ENCODE measurements around the gene ZP4.

The ZP4 gene

DNA sequence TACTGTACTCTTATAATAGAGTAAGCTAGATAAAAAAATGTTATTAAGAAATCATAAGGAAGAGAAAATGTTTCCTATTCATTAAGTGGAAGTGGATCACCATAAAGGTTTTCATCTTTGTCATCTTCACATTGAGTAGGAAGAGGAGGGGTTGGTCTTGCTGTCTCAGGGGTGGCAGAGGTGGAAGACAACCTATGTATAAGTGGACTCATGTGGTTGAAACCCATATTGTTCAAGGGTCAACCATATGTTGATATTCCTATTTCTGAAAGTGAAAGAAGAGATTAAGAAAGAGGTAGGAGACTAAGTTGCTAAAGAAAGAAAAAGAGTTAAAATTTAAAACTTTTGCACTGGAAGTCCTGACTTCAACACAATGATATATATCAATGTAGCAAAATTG, 4.9 kb upstream of the ZP4 start:
- no peak for DNase-seq (ENCODE audit: low spot score)
- TF ChIP-seq, protein P1, sequence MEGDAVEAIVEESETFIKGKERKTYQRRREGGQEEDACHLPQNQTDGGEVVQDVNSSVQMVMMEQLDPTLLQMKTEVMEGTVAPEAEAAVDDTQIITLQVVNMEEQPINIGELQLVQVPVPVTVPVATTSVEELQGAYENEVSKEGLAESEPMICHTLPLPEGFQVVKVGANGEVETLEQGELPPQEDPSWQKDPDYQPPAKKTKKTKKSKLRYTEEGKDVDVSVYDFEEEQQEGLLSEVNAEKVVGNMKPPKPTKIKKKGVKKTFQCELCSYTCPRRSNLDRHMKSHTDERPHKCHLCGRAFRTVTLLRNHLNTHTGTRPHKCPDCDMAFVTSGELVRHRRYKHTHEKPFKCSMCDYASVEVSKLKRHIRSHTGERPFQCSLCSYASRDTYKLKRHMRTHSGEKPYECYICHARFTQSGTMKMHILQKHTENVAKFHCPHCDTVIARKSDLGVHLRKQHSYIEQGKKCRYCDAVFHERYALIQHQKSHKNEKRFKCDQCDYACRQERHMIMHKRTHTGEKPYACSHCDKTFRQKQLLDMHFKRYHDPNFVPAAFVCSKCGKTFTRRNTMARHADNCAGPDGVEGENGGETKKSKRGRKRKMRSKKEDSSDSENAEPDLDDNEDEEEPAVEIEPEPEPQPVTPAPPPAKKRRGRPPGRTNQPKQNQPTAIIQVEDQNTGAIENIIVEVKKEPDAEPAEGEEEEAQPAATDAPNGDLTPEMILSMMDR (IDR thresholded peaks at IDR 0.05; ENCODE audit: extremely low read depth, insufficient read depth, missing control alignments): no peak
- in situ Hi-C loops (cut with MboI; ENCODE audit: low pct_unique_long_range_greater_than_20kb, low sequenced_read_pairs, unreplicated experiment): no loop called here

DNA sequence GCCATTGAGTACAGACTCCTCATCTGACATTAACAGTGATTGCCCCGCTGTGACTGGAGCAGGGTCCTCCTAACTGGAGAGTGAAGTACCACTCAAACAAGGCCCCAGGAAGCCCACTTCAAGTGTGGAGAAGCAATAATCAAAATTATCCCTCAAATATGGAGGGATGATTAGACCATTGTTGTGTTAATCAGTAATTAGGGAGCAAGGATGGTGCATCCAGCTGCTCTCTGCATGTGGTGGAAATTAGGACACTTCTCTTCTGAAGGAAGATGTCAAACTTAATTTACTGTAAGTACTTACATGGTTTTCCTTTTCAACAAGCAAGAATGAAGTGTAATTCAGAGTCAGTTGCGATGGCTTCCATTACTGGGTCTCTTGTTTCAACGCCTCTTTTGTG, 3.4 kb upstream of the ZP4 start:
- TF ChIP-seq, protein P1 (IDR thresholded peaks at IDR 0.05; ENCODE audit: extremely low read depth, insufficient read depth, missing control alignments): no peak
- in situ Hi-C loops (cut with MboI; ENCODE audit: low pct_unique_long_range_greater_than_20kb, low sequenced_read_pairs, unreplicated experiment): no loop called here
- no peak for DNase-seq (ENCODE audit: low spot score)

DNA sequence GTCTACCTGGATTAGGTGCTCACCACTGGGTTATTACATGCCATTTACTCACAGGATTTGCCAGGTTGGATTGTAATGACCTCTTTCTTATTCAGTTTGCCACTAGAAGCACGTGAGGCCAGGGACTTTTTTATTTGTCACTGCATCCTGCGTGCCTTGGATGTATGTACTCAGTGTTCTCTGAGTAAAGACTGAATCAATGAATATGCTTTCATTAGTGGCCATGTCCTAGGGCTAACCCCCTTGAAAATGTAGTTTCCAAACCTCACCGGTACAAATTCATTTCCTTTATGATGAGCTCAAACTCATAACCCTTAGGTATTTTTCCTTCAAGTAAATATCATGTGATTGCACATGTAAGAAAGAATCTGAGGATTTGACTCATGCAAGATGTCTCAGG, 1.3 kb upstream of the ZP4 start:
- in situ Hi-C loops (cut with MboI; ENCODE audit: low pct_unique_long_range_greater_than_20kb, low sequenced_read_pairs, unreplicated experiment): no loop called here
- DNase-seq (ENCODE audit: low spot score): no peak
- TF ChIP-seq, protein P1 (IDR thresholded peaks at IDR 0.05; ENCODE audit: extremely low read depth, insufficient read depth, missing control alignments): no peak

DNA sequence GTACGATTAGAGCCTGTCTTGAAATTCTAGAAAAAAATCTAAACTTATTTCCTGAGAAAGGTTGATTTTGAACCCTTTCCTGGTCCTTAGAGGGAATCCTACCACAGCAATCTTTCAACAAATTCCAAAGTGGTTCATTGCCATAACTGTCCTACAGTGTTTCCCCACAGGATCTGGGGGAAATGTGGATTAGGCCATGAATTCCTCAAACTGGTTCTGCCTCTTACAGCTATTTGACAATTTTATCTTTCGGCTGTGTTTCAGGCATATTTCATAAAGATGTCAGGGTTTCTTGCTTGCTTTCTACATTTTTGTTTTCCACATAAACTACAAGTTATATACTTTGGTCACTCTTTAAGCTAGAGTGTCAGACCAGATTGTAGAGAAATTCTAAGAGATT, 544 bp upstream of the ZP4 start:
- no peak for DNase-seq (ENCODE audit: low spot score)
- in situ Hi-C loops (cut with MboI; ENCODE audit: low pct_unique_long_range_greater_than_20kb, low sequenced_read_pairs, unreplicated experiment): no loop called here
- TF ChIP-seq, protein P1 (IDR thresholded peaks at IDR 0.05; ENCODE audit: extremely low read depth, insufficient read depth, missing control alignments): no peak

DNA sequence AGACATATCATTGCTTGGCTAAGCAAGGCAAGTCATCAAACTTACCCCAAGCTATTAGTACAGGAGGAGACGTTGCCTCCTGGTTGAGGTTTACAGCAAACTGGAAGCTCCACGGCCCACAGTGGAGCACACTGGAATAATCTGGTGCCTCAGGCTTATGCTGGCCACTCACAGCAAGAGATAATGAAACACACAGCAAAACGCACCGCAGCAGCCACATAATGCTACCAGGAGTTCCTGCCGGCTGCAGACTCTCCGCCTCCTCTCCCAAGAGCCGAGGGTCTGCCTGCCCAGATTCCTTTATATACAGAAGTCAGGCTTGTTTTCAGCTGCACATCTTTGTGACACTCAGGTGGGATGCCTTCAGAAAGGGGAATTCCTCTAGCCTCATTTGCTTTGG, 306 bp downstream of the ZP4 start:
- DNase-seq (ENCODE audit: low spot score): no peak
- in situ Hi-C loops (cut with MboI; ENCODE audit: low pct_unique_long_range_greater_than_20kb, low sequenced_read_pairs, unreplicated experiment): no loop called here
- TF ChIP-seq, protein P1 (IDR thresholded peaks at IDR 0.05; ENCODE audit: extremely low read depth, insufficient read depth, missing control alignments): no peak

DNA sequence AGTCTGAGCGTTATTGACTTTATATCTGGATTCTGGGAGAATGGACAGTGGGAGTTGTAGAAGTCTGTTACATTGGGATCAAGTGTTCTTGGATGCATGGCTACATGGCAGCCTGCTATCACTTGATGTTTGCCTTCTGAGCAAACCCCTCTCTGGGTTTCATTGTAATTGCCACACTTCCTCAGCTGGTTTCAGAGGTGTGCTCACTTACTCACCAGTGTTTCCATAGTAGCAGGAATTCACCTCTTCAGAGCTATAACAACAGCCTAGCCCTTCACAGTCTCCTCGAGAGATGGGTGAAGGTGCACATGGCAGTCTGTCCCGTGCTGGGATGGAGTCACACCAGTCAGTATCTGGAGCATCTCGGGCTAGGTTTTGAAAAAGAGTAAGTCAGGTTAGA, 2.6 kb downstream of the ZP4 start:
- DNase-seq (ENCODE audit: low spot score): no peak
- TF ChIP-seq, protein P1 (IDR thresholded peaks at IDR 0.05; ENCODE audit: extremely low read depth, insufficient read depth, missing control alignments): no peak
- in situ Hi-C loops (cut with MboI; ENCODE audit: low pct_unique_long_range_greater_than_20kb, low sequenced_read_pairs, unreplicated experiment): no loop called here

DNA sequence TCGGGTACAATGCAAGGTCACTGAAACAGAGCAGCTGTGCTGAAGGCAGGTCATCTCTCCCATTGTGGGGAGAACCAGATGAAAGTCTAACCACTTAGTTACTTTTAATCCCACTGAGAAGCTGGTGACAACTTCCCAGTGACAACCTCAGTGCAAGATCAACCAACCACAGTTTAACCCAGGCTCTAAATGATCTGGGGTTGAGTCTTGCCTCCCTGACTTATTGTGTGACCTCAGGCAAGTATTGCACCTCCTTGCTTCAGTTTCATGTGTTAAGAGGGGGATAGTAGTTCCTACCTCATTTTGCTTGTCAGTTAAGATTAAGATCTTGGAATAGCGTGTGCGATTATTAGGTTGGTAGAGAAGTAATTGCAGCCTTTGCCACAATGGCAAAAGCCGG, 3.2 kb downstream of the ZP4 start:
- in situ Hi-C loops (cut with MboI; ENCODE audit: low pct_unique_long_range_greater_than_20kb, low sequenced_read_pairs, unreplicated experiment): no loop called here
- DNase-seq (ENCODE audit: low spot score): no peak
- TF ChIP-seq, protein P1 (IDR thresholded peaks at IDR 0.05; ENCODE audit: extremely low read depth, insufficient read depth, missing control alignments): no peak
